Naive thymus-derived CD4-positive, alpha-beta T cell (primary cell): Measurements from ENCODE around the gene MMP2. TPM values are rescaled to one million over a fixed set of nuclear protein-coding genes. Genes with fewer than 3 reads are reported as not detected.

Experiments used
- ATAC-seq: fragments of 150-1000 bp; cut with Tn5 transposase; 2 replicates; pipeline ENCODE4 v1.10.0; 2021; ENCODE audit warnings: mild to moderate bottlenecking, moderate library complexity
- CTCF ChIA-PET: fragments of 350-600 bp; sonication (Branson Sonifier 250); formaldehyde crosslinking; loops from one replicate; lab custom pipeline; 2021; ENCODE audit warnings: antibody characterized with exemption; lab: Charles Lee
- POLR2A ChIA-PET: fragments of 350-600 bp; sonication (Branson Sonifier 250); formaldehyde crosslinking; loops from one replicate; lab custom pipeline; 2021; ENCODE audit warnings: antibody characterized with exemption, inconsistent platforms; lab: Charles Lee
- DNase-seq, 9 donors: peaks; one replicate each; pipeline versions ENCODE4 v3.0.0 to v3.0.0-alpha.2; 2020 to 2022; ENCODE audit warnings: mixed read lengths in 1 of 9
- H3K27ac ChIP-seq: one replicate; pipeline ENCODE4 v1.7.0; 2013; ENCODE audit warnings: mild to moderate bottlenecking, low read depth, low read length, moderate library complexity
- H3K27me3 ChIP-seq, 2 donors: one replicate each; pipeline ENCODE4 v1.7.0; 2013; ENCODE audit warnings: low read length in 2 of 2, mild to moderate bottlenecking in 2 of 2, moderate library complexity in 2 of 2; ENCODE audit not compliant: control insufficient read depth in 2 of 2, insufficient read depth in 2 of 2
- H3K36me3 ChIP-seq, 3 experiments: 1 replicate in 2 of 3; 2 replicates in 1 of 3; pipeline ENCODE4 v1.7.0; 2013; ENCODE audit warnings: low read length in 3 of 3, mild to moderate bottlenecking in 3 of 3, moderate library complexity in 1 of 3; ENCODE audit not compliant: insufficient read depth in 3 of 3, control insufficient read depth in 2 of 3
- H3K4me1 ChIP-seq, 2 donors: one replicate each; pipeline ENCODE4 v1.7.0; 2013; ENCODE audit warnings: low read length in 2 of 2, mild to moderate bottlenecking in 2 of 2, moderate library complexity in 1 of 2; ENCODE audit not compliant: control insufficient read depth in 2 of 2, insufficient read depth in 2 of 2
- H3K4me3 ChIP-seq: 2 replicates; pipeline ENCODE4 v1.7.0; 2013; ENCODE audit warnings: mild to moderate bottlenecking, low read length
- H3K9me3 ChIP-seq, 3 experiments: 1 replicate in 2 of 3; 2 replicates in 1 of 3; pipeline ENCODE4 v1.7.0; 2013; ENCODE audit warnings: low read length in 3 of 3; ENCODE audit not compliant: control insufficient read depth in 2 of 3
- H3K27ac Mint-ChIP-seq, 9 donors: one replicate each; pipeline ENCODE4 v1.8.0; 2020 to 2022; ENCODE audit warnings: mixed read lengths in 9 of 9, mild to moderate bottlenecking in 8 of 9, moderate library complexity in 5 of 9, inconsistent platforms in 2 of 9
- H3K27me3 Mint-ChIP-seq, 5 donors: one replicate each; pipeline ENCODE4 v1.8.0; 2021 to 2022; ENCODE audit warnings: mixed read lengths in 5 of 5, mild to moderate bottlenecking in 1 of 5
- H3K36me3 Mint-ChIP-seq, 5 donors: one replicate each; pipeline ENCODE4 v1.8.0; 2020 to 2022; ENCODE audit warnings: mixed read lengths in 5 of 5, mild to moderate bottlenecking in 3 of 5, inconsistent platforms in 1 of 5
- H3K4me1 Mint-ChIP-seq, 7 donors: one replicate each; pipeline ENCODE4 v1.8.0; 2020 to 2022; ENCODE audit warnings: mixed read lengths in 7 of 7, mild to moderate bottlenecking in 3 of 7, inconsistent platforms in 1 of 7
- H3K4me3 Mint-ChIP-seq, 10 donors: one replicate each; pipeline ENCODE4 v1.8.0; 2020 to 2022; ENCODE audit warnings: mild to moderate bottlenecking in 10 of 10, mixed read lengths in 10 of 10, moderate library complexity in 6 of 10, inconsistent platforms in 2 of 10
- H3K9me3 Mint-ChIP-seq, 11 donors: one replicate each; pipeline ENCODE4 v1.8.0; 2020 to 2022; ENCODE audit warnings: mixed read lengths in 11 of 11, mild to moderate bottlenecking in 4 of 11, inconsistent platforms in 1 of 11, moderate library complexity in 1 of 11
- intact Hi-C, 2 donors: fragments of 100-400 bp; cut with micrococcal nuclease; formaldehyde crosslinking; loops; one replicate each; pipeline ENCODE4 v1.15.1; 2023
- polyA plus RNA-seq, 2 donors: library from polyadenylated mRNA; unstranded; fragments of 300-500 nt; fragmentation: Illumina TruSeq; gene quantifications; one replicate each; pipeline ENCODE4 v1.2.3, GENCODE V29; 2021
- total RNA-seq, 6 experiments: library from RNA in 5 of 6; stranded (reverse) in 5 of 6; gene quantifications; 1 replicate in 5 of 6; 2 replicates in 1 of 6; pipeline ENCODE4 v1.2.3 and lab custom pipeline; 2021 to 2026

The MMP2 gene
- total RNA-seq (under 1 TPM in 4 of 5 experiments, not detected in 1; 0.51 to 0.59 (median 0.58) TPM), polyA plus RNA-seq (not detected), total RNA-seq (lab: John Stamatoyannopoulos, UW) (not detected)

GRCh38 chr16:55478827-55479429, at the start of gene MMP2:
MMP2 (plus strand) TSS chr16:55479198; CDS start chr16:55479480, 282 bp downstream.
- no peaks in the 10 kb centered on the region for H3K9me3 ChIP-seq
- POLR2A ChIA-PET: no interaction called here
- intact Hi-C loops: no loop called here
- H3K36me3 ChIP-seq: no peaks in the 10 kb centered on the region
- ATAC-seq (no peak), DNase-seq (no peak)
- H3K9me3 Mint-ChIP-seq: peaks cover 0 to 3% (median 0%) of the 10 kb centered on the region in 11 donors
- H3K27me3 ChIP-seq: peaks cover 0 to 3% of the 10 kb centered on the region in 2 donors
- peak within 1 kb of the TSS in 2 of 10 donors; percentile 18 to 63 for H3K4me3 Mint-ChIP-seq
- H3K27me3 Mint-ChIP-seq: peaks cover 34 to 49% (median 47%) of the 10 kb centered on the region in 5 donors
- H3K4me1 Mint-ChIP-seq: peaks cover 0 to 11% (median 0%) of the 10 kb centered on the region in 7 donors
- peaks cover 0 to 6% (median 0%) of the 10 kb centered on the region in 5 donors for H3K36me3 Mint-ChIP-seq
- CTCF ChIA-PET: no interaction called here
- H3K4me1 ChIP-seq: no peaks in the 10 kb centered on the region
- no peak within 1 kb of the TSS for H3K27ac Mint-ChIP-seq
- no peak within 1 kb of the TSS for H3K4me3 ChIP-seq
- no peak within 1 kb of the TSS for H3K27ac ChIP-seq

GRCh38 chr16:55433030-55433429, 46.0 kb upstream of the MMP2 start:
- Mint-ChIP-seq H3K4me3 (no peak overlapping the region), H3K4me1 (no peaks in the 10 kb centered on the region), H3K27me3 (peaks cover 1 to 26% (median 12%) of the 10 kb centered on the region in 5 donors), H3K9me3 (peaks cover 0 to 3% (median 0%) of the 10 kb centered on the region in 11 donors), H3K27ac (no peak overlapping the region), H3K36me3 (no peaks in the 10 kb centered on the region)
- no peak overlapping the region for H3K4me3 ChIP-seq
- no peak overlapping the region for H3K27ac ChIP-seq
- DNase-seq (no peak), ATAC-seq (no peak)
- ChIA-PET POLR2A (no interaction called here), CTCF (no interaction called here)
- no peaks in the 10 kb centered on the region for H3K9me3 ChIP-seq
- H3K27me3 ChIP-seq: no peaks in the 10 kb centered on the region
- no peaks in the 10 kb centered on the region for H3K36me3 ChIP-seq
- intact Hi-C loops: no loop called here
- no peaks in the 10 kb centered on the region for H3K4me1 ChIP-seq

DNA sequence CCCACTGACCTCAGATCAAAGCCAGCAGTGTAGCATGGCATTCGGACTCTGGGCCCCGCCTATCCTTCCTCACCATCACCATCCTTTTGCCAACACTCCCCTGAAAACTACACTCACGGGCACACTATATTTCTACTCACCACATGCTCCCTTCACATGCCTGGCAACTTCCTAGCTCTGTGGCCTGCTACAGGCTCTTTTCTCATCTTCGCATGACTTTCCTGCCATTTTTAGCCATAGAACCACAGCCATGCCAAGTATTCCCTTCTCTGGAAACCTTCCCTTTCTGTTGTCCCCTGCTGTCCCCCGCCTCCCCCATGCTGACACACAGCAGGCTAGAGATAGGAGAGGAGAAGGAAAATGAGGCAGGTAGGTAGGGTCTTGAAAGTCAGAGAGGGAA, 45.5 kb upstream of the MMP2 start:
- H3K4me3 Mint-ChIP-seq: no peak overlapping the region
- no peaks in the 10 kb centered on the region for H3K4me1 Mint-ChIP-seq
- no peaks in the 10 kb centered on the region for H3K36me3 ChIP-seq
- no peak overlapping the region for H3K4me3 ChIP-seq
- no peaks in the 10 kb centered on the region for H3K9me3 ChIP-seq
- no peaks in the 10 kb centered on the region for H3K27me3 ChIP-seq
- no peak for ATAC-seq
- CTCF ChIA-PET: no interaction called here
- DNase-seq: no peak
- POLR2A ChIA-PET: no interaction called here
- H3K9me3 Mint-ChIP-seq: peaks cover 0 to 3% (median 0%) of the 10 kb centered on the region in 11 donors
- no peaks in the 10 kb centered on the region for H3K36me3 Mint-ChIP-seq
- H3K27ac Mint-ChIP-seq: no peak overlapping the region
- intact Hi-C loops: no loop called here
- no peaks in the 10 kb centered on the region for H3K4me1 ChIP-seq
- H3K27me3 Mint-ChIP-seq: peaks cover 1 to 26% (median 12%) of the 10 kb centered on the region in 5 donors
- H3K27ac ChIP-seq: no peak overlapping the region

DNA sequence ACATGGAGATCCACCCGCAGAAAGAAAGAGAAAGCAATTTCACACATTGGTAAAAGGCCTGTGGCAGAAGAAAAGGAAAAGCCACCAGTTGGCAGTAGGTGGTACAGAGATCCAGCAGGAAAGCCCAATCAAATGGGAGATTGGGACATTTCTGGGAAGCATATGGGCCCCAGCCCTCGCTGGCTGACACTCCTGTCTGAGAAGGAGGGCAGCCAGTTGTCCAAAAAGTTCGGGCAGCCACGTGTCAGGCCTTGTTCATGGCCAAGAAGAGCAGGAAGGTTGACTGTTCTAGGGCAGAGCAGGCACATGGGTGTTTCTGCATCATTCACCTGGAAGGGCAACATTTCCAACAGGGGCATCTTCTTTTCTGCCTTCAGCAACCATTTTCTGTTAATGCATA, 45.0 kb upstream of the MMP2 start:
- H3K4me1 ChIP-seq: no peaks in the 10 kb centered on the region
- Mint-ChIP-seq H3K9me3 (peaks cover 0 to 3% (median 0%) of the 10 kb centered on the region in 11 donors), H3K4me1 (no peaks in the 10 kb centered on the region), H3K27me3 (peaks cover 1 to 26% (median 12%) of the 10 kb centered on the region in 5 donors), H3K4me3 (no peak overlapping the region), H3K36me3 (no peaks in the 10 kb centered on the region), H3K27ac (no peak overlapping the region)
- H3K9me3 ChIP-seq: no peaks in the 10 kb centered on the region
- no peaks in the 10 kb centered on the region for H3K36me3 ChIP-seq
- ATAC-seq (no peak), DNase-seq (no peak)
- no peak overlapping the region for H3K4me3 ChIP-seq
- POLR2A ChIA-PET: no interaction called here
- intact Hi-C loops: no loop called here
- no peak overlapping the region for H3K27ac ChIP-seq
- CTCF ChIA-PET: no interaction called here
- H3K27me3 ChIP-seq: no peaks in the 10 kb centered on the region

GRCh38 chr16:55435387-55435786, 43.6 kb upstream of the MMP2 start:
- DNase-seq: no peak
- Mint-ChIP-seq H3K27me3 (peaks cover 1 to 26% (median 12%) of the 10 kb centered on the region in 5 donors), H3K4me3 (no peak overlapping the region), H3K4me1 (no peaks in the 10 kb centered on the region), H3K9me3 (peaks cover 0 to 3% (median 0%) of the 10 kb centered on the region in 11 donors), H3K36me3 (no peaks in the 10 kb centered on the region), H3K27ac (no peak overlapping the region)
- no peaks in the 10 kb centered on the region for H3K9me3 ChIP-seq
- no peaks in the 10 kb centered on the region for H3K36me3 ChIP-seq
- no peak overlapping the region for H3K4me3 ChIP-seq
- intact Hi-C loops: no loop called here
- peak; percentile 39 for ATAC-seq
- no peaks in the 10 kb centered on the region for H3K4me1 ChIP-seq
- no peak overlapping the region for H3K27ac ChIP-seq
- POLR2A ChIA-PET: no interaction called here
- CTCF ChIA-PET: no interaction called here
- H3K27me3 ChIP-seq: no peaks in the 10 kb centered on the region

DNA sequence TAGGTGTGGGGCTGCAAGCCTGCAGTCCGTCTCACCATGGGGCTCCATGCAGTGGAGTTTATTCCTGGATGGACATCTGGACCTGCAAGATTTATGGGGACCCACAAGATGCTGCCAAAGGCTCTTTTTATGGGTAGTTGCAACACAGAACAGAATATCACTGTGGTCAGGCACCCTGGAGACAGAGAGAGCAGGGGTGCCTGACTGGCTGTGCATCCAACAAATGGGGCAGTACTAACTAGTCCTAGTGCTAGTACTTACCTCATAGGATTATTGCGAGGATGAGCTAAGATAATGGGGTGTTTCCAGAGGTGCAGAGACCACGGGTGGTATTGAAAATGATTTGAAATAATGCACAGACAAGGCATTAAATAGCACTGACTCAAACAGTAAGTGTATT, 42.4 kb upstream of the MMP2 start:
- Histone ChIP-seq H3K9me3 (no peaks in the 10 kb centered on the region), H3K4me1 (no peaks in the 10 kb centered on the region), H3K36me3 (no peaks in the 10 kb centered on the region), H3K27me3 (no peaks in the 10 kb centered on the region), H3K4me3 (no peak overlapping the region), H3K27ac (no peak overlapping the region)
- ATAC-seq: no peak
- no peak for DNase-seq
- ChIA-PET POLR2A (no interaction called here), CTCF (no interaction called here)
- Mint-ChIP-seq H3K27ac (no peak overlapping the region), H3K9me3 (peaks cover 0 to 3% (median 0%) of the 10 kb centered on the region in 11 donors), H3K27me3 (peaks cover 1 to 26% (median 12%) of the 10 kb centered on the region in 5 donors), H3K4me3 (no peak overlapping the region), H3K4me1 (no peaks in the 10 kb centered on the region), H3K36me3 (no peaks in the 10 kb centered on the region)
- intact Hi-C loops: no loop called here

DNA sequence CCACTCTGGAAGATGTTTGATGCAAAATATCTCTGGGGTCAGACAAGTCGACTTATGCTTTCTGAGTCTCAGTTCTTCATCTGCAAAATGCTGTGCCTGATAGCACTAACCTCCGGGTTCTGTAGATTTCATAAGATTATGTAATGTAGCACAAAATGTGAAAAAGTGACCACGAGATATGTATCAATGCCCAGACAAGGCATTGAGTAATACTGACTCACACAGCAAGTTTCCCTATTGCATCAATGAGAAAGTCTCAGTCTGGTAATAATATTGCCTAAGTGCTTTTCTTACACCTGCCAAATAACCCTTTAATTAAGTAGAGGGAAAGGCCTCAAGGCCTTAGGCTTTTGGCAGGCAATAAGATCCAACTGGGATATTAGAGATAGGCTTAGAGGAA, 41.4 kb upstream of the MMP2 start:
- Histone ChIP-seq H3K9me3 (no peaks in the 10 kb centered on the region), H3K4me3 (no peak overlapping the region), H3K4me1 (no peaks in the 10 kb centered on the region), H3K36me3 (no peaks in the 10 kb centered on the region), H3K27ac (no peak overlapping the region), H3K27me3 (no peaks in the 10 kb centered on the region)
- Mint-ChIP-seq H3K9me3 (peaks cover 0 to 3% (median 0%) of the 10 kb centered on the region in 11 donors), H3K27ac (no peak overlapping the region), H3K4me3 (no peak overlapping the region), H3K27me3 (peaks cover 1 to 21% (median 12%) of the 10 kb centered on the region in 5 donors), H3K36me3 (no peaks in the 10 kb centered on the region), H3K4me1 (no peaks in the 10 kb centered on the region)
- CTCF ChIA-PET: no interaction called here
- intact Hi-C loops: no loop called here
- ATAC-seq (peak; percentile 77), DNase-seq (no peak)
- POLR2A ChIA-PET: no interaction called here
